Activated naive CD8-positive, alpha-beta T cell treated with anti-CD3 and anti-CD28 coated beads for 36 hours (primary cell): Measurements from ENCODE around the gene ARL15. TPM values are rescaled to one million over a fixed set of nuclear protein-coding genes. Genes with fewer than 3 reads are reported as not detected.

Experiments
- DNase-seq: peaks from one replicate; pipeline ENCODE4 v3.0.0; 2021
- H3K27ac Mint-ChIP-seq: one replicate; pipeline ENCODE4 v1.8.0; 2022; ENCODE audit warnings: mild to moderate bottlenecking, moderate library complexity, mixed read lengths
- H3K27me3 Mint-ChIP-seq: one replicate; pipeline ENCODE4 v1.8.0; 2022; ENCODE audit warnings: mild to moderate bottlenecking, mixed read lengths
- H3K36me3 Mint-ChIP-seq: one replicate; pipeline ENCODE4 v1.8.0; 2021; ENCODE audit warnings: mild to moderate bottlenecking, mixed read lengths
- H3K4me1 Mint-ChIP-seq: one replicate; pipeline ENCODE4 v1.8.0; 2021; ENCODE audit warnings: mixed read lengths
- H3K4me3 Mint-ChIP-seq: one replicate; pipeline ENCODE4 v1.8.0; 2022; ENCODE audit warnings: mild to moderate bottlenecking, moderate library complexity, mixed read lengths
- H3K9me3 Mint-ChIP-seq: one replicate; pipeline ENCODE4 v1.8.0; 2022; ENCODE audit warnings: mixed read lengths
- total RNA-seq, 2 experiments: library from RNA; stranded (reverse); gene quantifications; one replicate each; pipeline ENCODE4 v1.2.3, GENCODE V29; 2021

Gene ARL15
- total RNA-seq, 2 experiments from 2014 or later = 4.1 to 5.5 TPM

DNA sequence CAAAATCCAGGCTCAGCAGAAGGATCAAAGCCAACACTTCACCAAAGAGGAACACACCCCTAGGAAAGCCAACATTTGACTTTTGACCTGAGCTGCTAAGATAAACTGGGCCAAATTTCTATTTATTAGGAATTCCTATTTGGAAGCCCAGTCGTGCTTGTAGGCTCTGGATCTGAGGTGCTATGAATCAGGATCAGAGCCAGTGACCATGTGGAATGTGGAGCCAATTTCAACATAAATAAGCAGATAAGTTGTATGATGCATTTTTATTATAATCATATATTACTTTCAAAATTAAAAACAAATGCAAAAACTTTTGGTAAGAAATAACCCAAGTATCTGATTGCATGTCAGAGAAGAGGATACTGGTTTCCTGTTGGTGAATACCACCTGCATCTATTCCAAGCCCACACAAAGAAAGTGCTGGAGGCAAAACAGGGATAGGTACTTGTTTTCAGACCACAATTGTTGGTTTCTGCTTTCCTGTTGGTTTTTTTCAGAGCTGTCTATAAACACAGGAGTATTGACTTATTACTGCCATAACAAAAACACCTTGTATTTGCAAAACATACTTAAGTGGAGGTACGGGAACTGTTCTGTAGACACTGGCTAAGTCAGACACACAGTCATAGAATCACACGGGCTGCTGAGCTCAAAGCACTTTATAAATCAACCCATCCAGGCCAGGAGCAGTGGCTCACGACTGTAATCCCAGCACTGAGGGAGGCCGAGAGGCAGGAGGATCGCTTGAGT, 52.8 kb downstream of the ARL15 start:
- H3K9me3 Mint-ChIP-seq = no peaks in the 10 kb centered on the region
- no peak for DNase-seq
- no peaks in the 10 kb centered on the region for H3K36me3 Mint-ChIP-seq
- no peak overlapping the region for H3K4me3 Mint-ChIP-seq
- H3K27me3 Mint-ChIP-seq = no peaks in the 10 kb centered on the region
- no peak overlapping the region for H3K27ac Mint-ChIP-seq
- peaks cover 26% of the 10 kb centered on the region for H3K4me1 Mint-ChIP-seq

DNA sequence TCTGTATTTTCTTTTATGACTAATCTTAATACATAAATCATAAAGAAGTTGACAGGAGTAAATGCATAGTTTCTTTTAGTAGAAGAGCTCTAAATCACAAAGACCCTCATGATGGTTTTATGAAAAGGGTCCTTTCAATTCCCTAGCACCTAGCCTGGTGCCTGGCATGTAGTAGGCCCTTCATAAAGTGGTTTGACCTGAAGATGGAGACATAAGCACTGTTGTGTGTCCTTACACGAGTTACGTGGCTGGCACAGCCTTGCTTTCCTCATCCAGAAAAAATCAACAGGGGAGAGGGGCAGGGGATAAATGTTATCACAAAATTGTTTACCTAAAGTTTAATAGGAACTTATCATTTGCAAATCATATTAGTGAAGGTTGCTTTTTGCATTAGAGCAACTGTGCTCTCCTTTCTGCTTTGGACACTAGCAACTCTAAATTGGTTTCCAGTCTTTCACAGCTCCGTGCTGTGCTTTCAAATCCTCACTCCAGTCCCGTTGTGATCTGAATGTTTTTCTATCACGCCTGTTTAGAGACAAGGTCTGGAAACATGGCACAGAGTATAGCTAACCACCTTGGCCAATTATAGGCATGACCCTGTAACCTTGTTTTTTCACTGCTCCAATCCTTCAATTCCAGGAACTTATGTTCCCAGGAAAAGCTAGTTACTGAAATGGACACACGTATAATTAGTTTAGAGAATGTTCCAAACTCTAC, 55.7 kb downstream of the ARL15 start:
- H3K4me1 Mint-ChIP-seq = peaks cover 30% of the 10 kb centered on the region

GRCh38 chr5:54251981-54252380, 58.4 kb downstream of the ARL15 start:
- Mint-ChIP-seq H3K4me3 (no peak overlapping the region), H3K27me3 (no peaks in the 10 kb centered on the region), H3K36me3 (no peaks in the 10 kb centered on the region), H3K4me1 (peaks cover 26% of the 10 kb centered on the region), H3K27ac (no peak overlapping the region), H3K9me3 (no peaks in the 10 kb centered on the region)
- no peak for DNase-seq

More for the DNA sequence above, 55.7 kb downstream of the ARL15 start:
- no peak overlapping the region for H3K27ac Mint-ChIP-seq
- H3K9me3 Mint-ChIP-seq = no peaks in the 10 kb centered on the region
- no peaks in the 10 kb centered on the region for H3K27me3 Mint-ChIP-seq
- DNase-seq = no peak
- no peaks in the 10 kb centered on the region for H3K36me3 Mint-ChIP-seq
- no peak overlapping the region for H3K4me3 Mint-ChIP-seq

DNA sequence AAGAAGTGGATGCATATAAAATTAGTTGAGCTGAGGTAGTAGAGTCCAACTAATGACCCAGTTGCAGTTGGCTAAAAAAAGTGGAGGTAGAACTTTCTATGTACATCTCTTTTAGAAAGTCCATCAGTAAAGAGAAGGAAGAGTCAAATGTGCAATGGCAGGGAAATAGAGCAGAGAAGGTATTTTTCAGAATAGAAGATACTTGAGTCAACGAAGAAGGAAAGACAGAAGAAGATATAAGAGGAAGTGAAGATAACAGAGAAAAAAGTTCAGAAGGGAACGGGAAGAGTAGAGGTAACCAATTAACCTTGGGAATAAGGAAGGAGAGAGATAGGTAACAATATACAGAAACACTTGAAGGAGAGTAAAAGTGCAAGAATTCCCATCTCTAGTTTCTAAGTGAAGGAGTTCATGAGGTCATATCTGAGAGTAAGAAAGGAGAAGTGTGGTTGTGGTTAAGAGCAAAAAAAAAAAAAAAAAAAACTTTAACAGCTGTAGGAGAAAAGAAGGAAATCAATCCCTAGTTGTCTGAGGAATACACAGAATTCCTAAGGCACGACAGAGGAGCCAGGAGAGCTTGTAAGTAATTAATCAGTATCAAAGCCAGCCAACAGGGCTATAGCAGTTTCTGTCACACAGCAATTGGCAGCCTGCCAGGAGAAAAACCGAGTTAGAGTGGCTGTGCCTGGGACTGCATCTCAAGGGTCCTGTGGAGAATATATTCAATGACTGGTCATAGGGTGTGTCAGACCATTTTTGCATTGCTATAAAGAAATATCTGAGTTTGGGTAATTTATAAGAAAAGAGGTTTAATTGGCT, 61.0 kb downstream of the ARL15 start:
- peak; percentile 13 for DNase-seq
- H3K4me3 Mint-ChIP-seq = no peak overlapping the region
- H3K36me3 Mint-ChIP-seq = peaks cover 5% of the 10 kb centered on the region
- peaks cover 19% of the 10 kb centered on the region for H3K4me1 Mint-ChIP-seq
- H3K9me3 Mint-ChIP-seq = no peaks in the 10 kb centered on the region
- H3K27ac Mint-ChIP-seq = no peak overlapping the region
- no peaks in the 10 kb centered on the region for H3K27me3 Mint-ChIP-seq

- no peak overlapping the region for H3K4me3 Mint-ChIP-seq
- H3K27me3 Mint-ChIP-seq = no peaks in the 10 kb centered on the region
- H3K36me3 Mint-ChIP-seq = peaks cover 5% of the 10 kb centered on the region
- H3K4me1 Mint-ChIP-seq = peaks cover 20% of the 10 kb centered on the region
- no peaks in the 10 kb centered on the region for H3K9me3 Mint-ChIP-seq
- no peak for DNase-seq
- no peak overlapping the region for H3K27ac Mint-ChIP-seq
Measured at GRCh38 chr5:54247226-54247625, 63.1 kb downstream of the ARL15 start.

GRCh38 chr5:54243483-54244080, 66.8 kb downstream of the ARL15 start:
- Mint-ChIP-seq H3K4me3 (no peak overlapping the region), H3K27me3 (no peaks in the 10 kb centered on the region), H3K27ac (no peak overlapping the region), H3K4me1 (peaks cover 13% of the 10 kb centered on the region), H3K9me3 (no peaks in the 10 kb centered on the region), H3K36me3 (peaks cover 8% of the 10 kb centered on the region)
- peak; percentile 5 for DNase-seq

GRCh38 chr5:54242297-54242696, 68.1 kb downstream of the ARL15 start:
- H3K4me3 Mint-ChIP-seq = no peak overlapping the region

DNA sequence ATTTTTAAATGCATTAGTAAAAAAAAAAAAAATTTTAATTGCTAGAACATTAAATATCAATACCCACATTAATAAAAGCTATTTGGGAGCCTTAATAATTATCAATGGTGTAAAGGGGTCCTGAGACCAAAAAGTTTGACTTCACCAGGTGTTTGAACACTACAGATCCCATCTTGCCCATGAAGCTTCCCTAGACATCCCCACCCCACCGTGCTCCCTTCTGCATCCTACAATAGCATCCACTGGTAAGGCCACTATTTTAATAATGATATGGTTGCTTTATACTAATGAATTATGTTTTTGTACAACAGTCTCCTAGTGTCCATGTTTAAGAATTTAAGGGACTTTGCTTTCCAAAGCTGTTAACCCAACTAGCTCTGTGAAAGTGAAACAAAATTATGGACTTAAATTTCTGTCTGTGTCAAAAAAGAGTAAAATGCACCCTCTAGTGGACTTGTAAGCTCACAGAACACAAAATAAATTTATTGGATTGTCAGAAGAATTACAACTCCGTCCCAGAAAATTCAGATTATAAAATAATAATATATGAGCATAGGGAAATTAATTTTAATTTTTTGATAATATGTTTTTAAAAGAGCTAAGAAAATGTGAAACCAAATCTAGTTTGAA, 76.0 kb downstream of the ARL15 start:
- no peak overlapping the region for H3K4me3 Mint-ChIP-seq

More at GRCh38 chr5:54242297-54242696, 68.1 kb downstream of the ARL15 start:
- DNase-seq = no peak
- H3K27me3 Mint-ChIP-seq = no peaks in the 10 kb centered on the region
- peaks cover 11% of the 10 kb centered on the region for H3K4me1 Mint-ChIP-seq
- peaks cover 8% of the 10 kb centered on the region for H3K36me3 Mint-ChIP-seq
- peaks cover 1% of the 10 kb centered on the region for H3K9me3 Mint-ChIP-seq
- no peak overlapping the region for H3K27ac Mint-ChIP-seq

GRCh38 chr5:54230936-54231685, 79.3 kb downstream of the ARL15 start:
- Mint-ChIP-seq H3K27ac (no peak overlapping the region), H3K9me3 (no peaks in the 10 kb centered on the region), H3K4me3 (no peak overlapping the region), H3K27me3 (no peaks in the 10 kb centered on the region), H3K36me3 (no peaks in the 10 kb centered on the region), H3K4me1 (peaks cover 9% of the 10 kb centered on the region)
- DNase-seq = no peak

More for the DNA sequence above, 76.0 kb downstream of the ARL15 start:
- Mint-ChIP-seq H3K9me3 (peaks cover 4% of the 10 kb centered on the region), H3K27ac (no peak overlapping the region), H3K36me3 (no peaks in the 10 kb centered on the region), H3K27me3 (no peaks in the 10 kb centered on the region), H3K4me1 (peaks cover 4% of the 10 kb centered on the region)
- no peak for DNase-seq

GRCh38 chr5:54229041-54229780, 81.2 kb downstream of the ARL15 start:
- Mint-ChIP-seq H3K4me3 (no peak overlapping the region), H3K36me3 (no peaks in the 10 kb centered on the region)

GRCh38 chr5:54227759-54228158, 82.6 kb downstream of the ARL15 start:
- Mint-ChIP-seq H3K9me3 (no peaks in the 10 kb centered on the region), H3K27me3 (no peaks in the 10 kb centered on the region), H3K4me1 (peaks cover 7% of the 10 kb centered on the region), H3K4me3 (no peak overlapping the region), H3K27ac (no peak overlapping the region), H3K36me3 (peaks cover 1% of the 10 kb centered on the region)
- no peak for DNase-seq

More at GRCh38 chr5:54229041-54229780, 81.2 kb downstream of the ARL15 start:
- peaks cover 7% of the 10 kb centered on the region for H3K4me1 Mint-ChIP-seq
- no peak overlapping the region for H3K27ac Mint-ChIP-seq
- DNase-seq = peak; percentile 54
- no peaks in the 10 kb centered on the region for H3K27me3 Mint-ChIP-seq
- H3K9me3 Mint-ChIP-seq = no peaks in the 10 kb centered on the region

- Mint-ChIP-seq H3K4me1 (peaks cover 7% of the 10 kb centered on the region), H3K27me3 (no peaks in the 10 kb centered on the region), H3K36me3 (peaks cover 1% of the 10 kb centered on the region), H3K9me3 (no peaks in the 10 kb centered on the region), H3K4me3 (no peak overlapping the region), H3K27ac (no peak overlapping the region)
- no peak for DNase-seq
Measured at GRCh38 chr5:54227109-54227508, 83.3 kb downstream of the ARL15 start.

- H3K4me3 Mint-ChIP-seq = no peak overlapping the region
- peaks cover 7% of the 10 kb centered on the region for H3K4me1 Mint-ChIP-seq
- no peaks in the 10 kb centered on the region for H3K27me3 Mint-ChIP-seq
- no peak for DNase-seq
- no peaks in the 10 kb centered on the region for H3K9me3 Mint-ChIP-seq
- no peak overlapping the region for H3K27ac Mint-ChIP-seq
- H3K36me3 Mint-ChIP-seq = peaks cover 1% of the 10 kb centered on the region
Measured at GRCh38 chr5:54226215-54226614, 84.2 kb downstream of the ARL15 start.
